Measurements from ENCODE around the gene KPNA6. TPM values are rescaled to one million over a fixed set of nuclear protein-coding genes. Genes with fewer than 3 reads are reported as not detected.
"Not testable (repeated sequence)": the region's sequence is repeated elsewhere in the genome, so short reads cannot be mapped to it uniquely, and the experiment has no call there.

KPNA6 gene
- total RNA-seq, 1 experiment from 2014 or later = 45.8 TPM

DNA sequence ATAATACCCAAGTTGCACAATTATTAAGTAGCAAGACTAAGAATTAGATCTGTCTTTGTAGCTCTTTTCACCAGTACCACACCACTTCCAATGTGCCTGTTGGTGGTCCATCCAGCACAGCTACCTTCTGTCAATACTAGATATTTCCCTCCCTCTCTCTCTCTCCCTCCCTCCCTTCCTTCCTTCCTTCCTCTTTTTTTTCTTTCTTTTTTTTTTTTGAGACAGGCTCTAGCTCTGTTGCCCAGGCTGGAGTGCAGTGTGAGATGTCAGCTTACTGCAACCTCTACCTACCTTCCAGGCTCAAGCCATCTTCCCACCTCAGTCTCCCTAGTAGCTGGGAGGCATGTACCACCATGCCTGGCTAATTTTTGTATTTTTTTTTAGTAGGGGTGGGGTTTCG is 21.1 kb downstream of the KPNA6 start:
- H3K4me3 ChIP-seq (ENCODE audit: low read length) = no peak overlapping the region
- H3K4me2 ChIP-seq (ENCODE audit: low read length) = no peak overlapping the region
- intact Hi-C loops (cut with micrococcal nuclease) = no loop called here
- H3K36me3 ChIP-seq (ENCODE audit: low read depth, low read length) = peaks cover 6% of the 10 kb centered on the region; the same call in 1 of the 2 replicates
- DNase-seq (no peak), ATAC-seq (no peak)
- CTCF ChIA-PET = interaction anchor here (0.6 kb wide), 1 partner anchor 17 kb away, joined by 3 read pairs; no protein-coding TSS in a partner anchor
- H3K27ac ChIP-seq (ENCODE audit: low read length) = no peak overlapping the region
- H3F3A ChIP-seq (ENCODE audit: low read length, unreplicated experiment) = no peaks in the 10 kb centered on the region
- peaks cover 11% of the 10 kb centered on the region; the same call in 1 of the 2 replicates for H4K20me1 ChIP-seq (ENCODE audit: low read length)
- H3K9me3 ChIP-seq (ENCODE audit: low read length) = no peaks in the 10 kb centered on the region
- no peak overlapping the region for H2AFZ ChIP-seq (ENCODE audit: low read length)
- TF ChIP-seq CTCF (conservative IDR thresholded peaks at IDR 0.05; ENCODE audit: low read depth, low read length) (no peak), EZH2phosphoT487 (IDR thresholded peaks at IDR 0.05; ENCODE audit: borderline replicate concordance, low read length) (no peak), EZH2 (IDR thresholded peaks at IDR 0.05; ENCODE audit: low read length, unreplicated experiment) (no peak)
- BruUV-seq (replicated peaks) = no TSS peak
- no peaks in the 10 kb centered on the region for H3K27me3 ChIP-seq (ENCODE audit: low read length)
- H3K79me2 ChIP-seq (ENCODE audit: low read length) = peaks cover 78% of the 10 kb centered on the region
- H3K4me1 ChIP-seq (ENCODE audit: insufficient read depth, low read length) = peaks cover 7% of the 10 kb centered on the region; the same call in 1 of the 2 replicates
- POLR2A ChIA-PET (ENCODE audit: unreplicated experiment) = no interaction called here
- no peaks in the 10 kb centered on the region for H3K9me2 ChIP-seq (replicated peaks; ENCODE audit: low read length)
- H3K9ac ChIP-seq (ENCODE audit: low read length) = no peak overlapping the region

GRCh38 chr1:32133950-32134280 is 26.1 kb downstream of the KPNA6 start:
- Histone ChIP-seq H3K79me2 (ENCODE audit: low read length) (peaks cover 72% of the 10 kb centered on the region), H3K4me1 (ENCODE audit: insufficient read depth, low read length) (peaks cover 23% of the 10 kb centered on the region)
- ATAC-seq; H3K27ac ChIP-seq (ENCODE audit: low read length); H3K4me2 ChIP-seq (ENCODE audit: low read length); H4K20me1 ChIP-seq (ENCODE audit: low read length); DNase-seq; intact Hi-C loops (cut with micrococcal nuclease); H3K4me3 ChIP-seq (ENCODE audit: low read length); H3K36me3 ChIP-seq (ENCODE audit: low read depth, low read length); POLR2A ChIA-PET (ENCODE audit: unreplicated experiment); H3K9me3 ChIP-seq (ENCODE audit: low read length); H3F3A ChIP-seq (ENCODE audit: low read length, unreplicated experiment); H3K27me3 ChIP-seq (ENCODE audit: low read length); BruUV-seq (replicated peaks); H2AFZ ChIP-seq (ENCODE audit: low read length); H3K9ac ChIP-seq (ENCODE audit: low read length); CTCF ChIA-PET; H3K9me2 ChIP-seq (replicated peaks; ENCODE audit: low read length): not testable (repeated sequence)

DNA sequence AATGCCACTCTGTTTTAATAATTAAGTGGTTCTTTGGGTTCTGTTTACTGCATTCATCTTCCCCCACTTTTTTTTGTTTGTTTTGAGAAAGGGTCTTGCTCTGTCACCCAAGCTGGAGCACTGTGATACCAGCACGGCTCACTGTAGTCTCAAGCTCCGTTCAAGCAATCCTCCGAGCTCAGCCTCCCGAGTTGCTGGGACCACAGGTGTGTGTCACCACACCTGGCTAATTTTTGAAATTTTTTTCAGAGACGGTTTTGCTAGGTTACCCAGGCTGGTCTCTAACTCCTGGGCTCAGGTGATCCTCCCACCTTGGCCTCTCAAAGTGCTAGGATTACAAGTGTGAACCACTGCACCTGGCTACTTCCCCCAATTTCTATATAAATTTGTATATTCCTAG is 29.3 kb downstream of the KPNA6 start:
- TF ChIP-seq EZH2 (IDR thresholded peaks at IDR 0.05; ENCODE audit: low read length, unreplicated experiment) = no peak
- TF ChIP-seq EZH2phosphoT487 (IDR thresholded peaks at IDR 0.05; ENCODE audit: borderline replicate concordance, low read length) = no peak
- no peak for TF ChIP-seq CTCF (conservative IDR thresholded peaks at IDR 0.05; ENCODE audit: low read depth, low read length)
- peaks cover 36% of the 10 kb centered on the region for H3K4me1 ChIP-seq (ENCODE audit: insufficient read depth, low read length)
- CTCF ChIA-PET = no interaction called here
- no peak overlapping the region for H3K4me3 ChIP-seq (ENCODE audit: low read length)
- H3K9ac ChIP-seq (ENCODE audit: low read length) = no peak overlapping the region
- no peaks in the 10 kb centered on the region for H3K36me3 ChIP-seq (ENCODE audit: low read depth, low read length)
- H3K9me3 ChIP-seq (ENCODE audit: low read length) = no peaks in the 10 kb centered on the region
- POLR2A ChIA-PET (ENCODE audit: unreplicated experiment) = no interaction called here
- H3K27me3 ChIP-seq (ENCODE audit: low read length) = no peaks in the 10 kb centered on the region
- peaks cover 77% of the 10 kb centered on the region for H3K79me2 ChIP-seq (ENCODE audit: low read length)
- DNase-seq (no peak), ATAC-seq (no peak)
- intact Hi-C loops (cut with micrococcal nuclease) = no loop called here
- no peak overlapping the region for H3K4me2 ChIP-seq (ENCODE audit: low read length)
- H4K20me1 ChIP-seq (ENCODE audit: low read length) = peaks cover 6% of the 10 kb centered on the region
- BruUV-seq (replicated peaks) = no TSS peak
- no peaks in the 10 kb centered on the region for H3K9me2 ChIP-seq (replicated peaks; ENCODE audit: low read length)
- H3K27ac ChIP-seq (ENCODE audit: low read length) = no peak overlapping the region
- H3F3A ChIP-seq (ENCODE audit: low read length, unreplicated experiment) = peaks cover 6% of the 10 kb centered on the region
- H2AFZ ChIP-seq (ENCODE audit: low read length) = no peak overlapping the region
